Neuronal stem cell (in vitro differentiated cells): ENCODE results near the gene MYO10.

Experiments used
- DNase-seq: peaks from one replicate; pipeline ENCODE4 v3.0.0-alpha.2; 2013; ENCODE audit warnings: low spot score
- H2AFZ ChIP-seq: one replicate; pipeline ENCODE4 v1.6.1; 2013; ENCODE audit warnings: mild to moderate bottlenecking, low read length, inconsistent platforms
- H2AK5ac ChIP-seq: 2 replicates; pipeline ENCODE4 v1.6.1; 2013; ENCODE audit warnings: low read depth, mild to moderate bottlenecking, inconsistent platforms, low read length, moderate library complexity, mixed read lengths
- H2BK120ac ChIP-seq: 2 replicates; pipeline ENCODE4 v1.6.1; 2013; ENCODE audit warnings: low read depth, mild to moderate bottlenecking, inconsistent platforms, low read length, moderate library complexity, mixed read lengths
- H2BK12ac ChIP-seq: one replicate; pipeline ENCODE4 v1.6.1; 2013; ENCODE audit warnings: low read length, inconsistent platforms
- H2BK15ac ChIP-seq: 2 replicates; pipeline ENCODE4 v1.6.1; 2013; ENCODE audit warnings: mild to moderate bottlenecking, low read length, inconsistent platforms, mixed read lengths
- H2BK5ac ChIP-seq: one replicate; pipeline ENCODE4 v1.6.1; 2013; ENCODE audit warnings: inconsistent platforms, mild to moderate bottlenecking, low read length, moderate library complexity
- H3K14ac ChIP-seq: one replicate; pipeline ENCODE4 v1.6.1; 2013; ENCODE audit warnings: low read length, inconsistent platforms
- H3K18ac ChIP-seq: 2 replicates; pipeline ENCODE4 v1.6.1; 2013; ENCODE audit warnings: low read length, inconsistent platforms
- H3K23ac ChIP-seq: 2 replicates; pipeline ENCODE4 v1.6.1; 2013; ENCODE audit warnings: low read depth, mild to moderate bottlenecking, mixed read lengths, low read length, inconsistent platforms; ENCODE audit not compliant: poor library complexity
- H3K27ac ChIP-seq: replicated peaks from 3 replicates; pipeline ENCODE4 v1.5.1; 2013; ENCODE audit warnings: low read length, inconsistent platforms
- H3K27me3 ChIP-seq, 3 experiments: 2 replicates each; pipeline ENCODE4 v1.6.1; 2013; ENCODE audit warnings: low read length in 3 of 3, mild to moderate bottlenecking in 2 of 3, inconsistent platforms in 1 of 3, low read depth in 1 of 3, mixed read lengths in 1 of 3, moderate library complexity in 1 of 3; ENCODE audit not compliant: control insufficient read depth in 3 of 3, insufficient read depth in 3 of 3
- H3K36me3 ChIP-seq, 2 donors: replicated peaks in 1 of 2; 2 replicates each; pipeline ENCODE4 v1.6.1; 2013; ENCODE audit warnings: low read length in 2 of 2; ENCODE audit not compliant: control insufficient read depth in 2 of 2, insufficient read depth in 2 of 2
- H3K4ac ChIP-seq: 2 replicates; pipeline ENCODE4 v1.6.1; 2013; ENCODE audit warnings: inconsistent platforms, mild to moderate bottlenecking, low read length, moderate library complexity
- H3K4me1 ChIP-seq, 2 donors: 1 replicate in 1 of 2; 2 replicates in 1 of 2; pipeline ENCODE4 v1.6.1; 2013; ENCODE audit warnings: low read length in 2 of 2, low read depth in 1 of 2; ENCODE audit not compliant: control insufficient read depth in 2 of 2, insufficient read depth in 1 of 2
- H3K4me2 ChIP-seq: one replicate; pipeline ENCODE4 v1.6.1; 2013; ENCODE audit warnings: mild to moderate bottlenecking, low read length, inconsistent platforms; ENCODE audit not compliant: insufficient read depth, poor library complexity, severe bottlenecking
- H3K4me3 ChIP-seq, 2 donors: 2 replicates each; pipeline ENCODE4 v1.5.1; 2013; ENCODE audit warnings: low read length in 2 of 2, mild to moderate bottlenecking in 2 of 2, inconsistent platforms in 1 of 2, moderate library complexity in 1 of 2
- H3K79me1 ChIP-seq: one replicate; pipeline ENCODE4 v1.6.1; 2013; ENCODE audit warnings: low read depth, mild to moderate bottlenecking, inconsistent platforms, low read length, moderate library complexity
- H3K9ac ChIP-seq: one replicate; pipeline ENCODE4 v1.6.1; 2013; ENCODE audit warnings: mild to moderate bottlenecking, low read depth, low read length, inconsistent platforms; ENCODE audit not compliant: poor library complexity
- H3K9me3 ChIP-seq, 2 donors: replicated peaks in 1 of 2; 2 replicates each; pipeline versions ENCODE3 to v1.6.1; 2013; ENCODE audit warnings: low read length in 2 of 2, mild to moderate bottlenecking in 2 of 2, inconsistent platforms in 1 of 2, low read depth in 1 of 2, mixed read lengths in 1 of 2, moderate library complexity in 1 of 2; ENCODE audit not compliant: control insufficient read depth in 2 of 2, insufficient read depth in 1 of 2
- H4K8ac ChIP-seq: one replicate; pipeline ENCODE4 v1.6.1; 2013; ENCODE audit warnings: low read depth, mild to moderate bottlenecking, inconsistent platforms, low read length, moderate library complexity
- H4K91ac ChIP-seq: one replicate; pipeline ENCODE4 v1.6.1; 2013; ENCODE audit warnings: low read length, low read depth, mild to moderate bottlenecking, inconsistent platforms; ENCODE audit not compliant: poor library complexity
- WGBS, 2 donors: extraction: QIAGEN DNeasy Blood & Tissue Kit; methylation state at CpG; one replicate each; pipeline ENCODE4 v1.1.7; 2013; ENCODE audit warnings: missing lambda C conversion rate in 2 of 2, mixed read lengths in 1 of 2; ENCODE audit not compliant: insufficient read length in 2 of 2, insufficient replicate concordance in 1 of 2; ENCODE audit errors: extremely low coverage in 2 of 2; 5-methylcytosine and 5-hydroxymethylcytosine counted together

MYO10 gene

GRCh38 chr5:16899171-16899570, 36.9 kb downstream of the MYO10 start:
- Histone ChIP-seq H3K9me3 (no peaks in the 10 kb centered on the region), H2BK5ac (no peak overlapping the region), H2BK12ac (no peak overlapping the region), H3K4me3 (no peak overlapping the region), H3K9ac (no peak overlapping the region), H3K27me3 (no peaks in the 10 kb centered on the region), H3K4me2 (no peak overlapping the region), H3K4me1 (peaks cover 26 to 41% of the 10 kb centered on the region in 2 donors), H3K23ac (no peak overlapping the region), H4K8ac (no peak overlapping the region), H2BK120ac (no peak overlapping the region), H3K79me1 (peaks cover 8% of the 10 kb centered on the region), H2AK5ac (no peak overlapping the region), H2BK15ac (no peak overlapping the region), H3K4ac (no peak overlapping the region), H4K91ac (no peak overlapping the region), H3K18ac (no peak overlapping the region), H3K14ac (no peak overlapping the region), H3K27ac (no peak overlapping the region), H3K36me3 (no peaks in the 10 kb centered on the region), H2AFZ (no peak overlapping the region)
- no CpG with 5 or more reads among the region's 12 CpGs for WGBS, 2 donors
- DNase-seq: no peak

DNA sequence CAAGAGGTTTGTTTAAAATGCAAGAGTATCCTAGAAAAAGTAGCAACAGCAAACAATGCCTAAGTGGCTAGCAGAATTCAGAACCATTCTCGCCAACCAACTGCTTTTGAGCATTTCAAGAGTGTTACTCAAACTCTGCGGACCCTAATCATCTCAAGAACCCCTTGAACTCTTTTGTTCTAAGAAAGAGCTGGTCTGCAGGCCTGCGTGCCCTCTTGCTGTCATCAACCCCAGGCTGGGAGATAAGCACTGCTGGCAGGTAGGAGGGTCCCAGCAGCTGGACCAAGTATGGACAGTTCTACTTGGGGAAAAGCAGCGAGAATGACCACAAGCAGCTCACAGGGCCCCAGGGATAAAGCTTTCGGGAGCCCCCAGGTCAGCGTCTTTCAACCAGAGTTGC, 38.3 kb downstream of the MYO10 start:
- H3K4me1 ChIP-seq: peaks cover 26 to 43% of the 10 kb centered on the region in 2 donors
- no peak overlapping the region for H3K4me3 ChIP-seq

GRCh38 chr5:16897284-16897704, 38.8 kb downstream of the MYO10 start:
- Histone ChIP-seq H2BK12ac (no peak overlapping the region), H3K4ac (no peak overlapping the region), H2AFZ (no peak overlapping the region), H2BK15ac (no peak overlapping the region), H2BK120ac (no peak overlapping the region), H3K27ac (no peak overlapping the region), H3K18ac (no peak overlapping the region), H3K79me1 (peaks cover 7% of the 10 kb centered on the region), H3K14ac (no peak overlapping the region), H3K4me1 (peaks cover 26 to 42% of the 10 kb centered on the region in 2 donors), H3K9me3 (no peaks in the 10 kb centered on the region), H2AK5ac (no peak overlapping the region), H3K23ac (no peak overlapping the region), H4K91ac (no peak overlapping the region), H3K4me2 (no peak overlapping the region), H3K36me3 (no peaks in the 10 kb centered on the region), H2BK5ac (no peak overlapping the region), H4K8ac (no peak overlapping the region), H3K9ac (no peak overlapping the region), H3K4me3 (no peak overlapping the region), H3K27me3 (no peaks in the 10 kb centered on the region)
- no CpG with 5 or more reads among the region's 7 CpGs for WGBS, 2 donors
- DNase-seq: no peak

More for the DNA sequence above, 38.3 kb downstream of the MYO10 start:
- no peak overlapping the region for H4K91ac ChIP-seq
- H3K9me3 ChIP-seq: no peaks in the 10 kb centered on the region
- no peak overlapping the region for H2BK15ac ChIP-seq
- H3K27me3 ChIP-seq: no peaks in the 10 kb centered on the region
- H3K27ac ChIP-seq: peak overlapping the region; percentile 26
- no peak overlapping the region for H3K9ac ChIP-seq
- no peak overlapping the region for H3K14ac ChIP-seq
- no peak overlapping the region for H2AK5ac ChIP-seq
- no peak overlapping the region for H2BK5ac ChIP-seq
- no peak overlapping the region for H3K4ac ChIP-seq
- H3K23ac ChIP-seq: no peak overlapping the region
- no peak for DNase-seq
- no peak overlapping the region for H3K4me2 ChIP-seq
- no CpG with 5 or more reads among the region's 6 CpGs for WGBS, 2 donors
- H3K36me3 ChIP-seq: no peaks in the 10 kb centered on the region
- no peak overlapping the region for H2AFZ ChIP-seq
- H2BK12ac ChIP-seq: no peak overlapping the region
- H2BK120ac ChIP-seq: no peak overlapping the region
- peaks cover 7% of the 10 kb centered on the region for H3K79me1 ChIP-seq
- no peak overlapping the region for H3K18ac ChIP-seq
- H4K8ac ChIP-seq: no peak overlapping the region

GRCh38 chr5:16896767-16897166, 39.3 kb downstream of the MYO10 start:
- H2AK5ac ChIP-seq: no peak overlapping the region
- no peak for DNase-seq
- no peaks in the 10 kb centered on the region for H3K36me3 ChIP-seq
- no peak overlapping the region for H3K4me2 ChIP-seq
- no peak overlapping the region for H3K4ac ChIP-seq
- no peak overlapping the region for H3K27ac ChIP-seq
- H3K23ac ChIP-seq: no peak overlapping the region
- no peak overlapping the region for H2BK120ac ChIP-seq
- peak overlapping the region; percentile 32 for H2BK15ac ChIP-seq
- H2AFZ ChIP-seq: no peak overlapping the region
- H3K9ac ChIP-seq: no peak overlapping the region
- H3K4me1 ChIP-seq: peaks cover 26 to 42% of the 10 kb centered on the region in 2 donors
- no peak overlapping the region for H3K14ac ChIP-seq
- peak overlapping the region; percentile 7 for H2BK12ac ChIP-seq
- H3K18ac ChIP-seq: peak overlapping the region; percentile 74
- H4K91ac ChIP-seq: no peak overlapping the region
- WGBS, 2 donors: no CpG with 5 or more reads among the region's 4 CpGs
- H3K27me3 ChIP-seq: no peaks in the 10 kb centered on the region
- H3K4me3 ChIP-seq: no peak overlapping the region
- H3K9me3 ChIP-seq: no peaks in the 10 kb centered on the region
- H4K8ac ChIP-seq: no peak overlapping the region
- H2BK5ac ChIP-seq: no peak overlapping the region
- H3K79me1 ChIP-seq: peaks cover 7% of the 10 kb centered on the region
